Measurements from ENCODE around the gene ACTL7A.
"Not testable (repeated sequence)": the region's sequence is repeated elsewhere in the genome, so short reads cannot be mapped to it uniquely, and the experiment has no call there.

ACTL7A gene

GRCh38 chr9:108882052-108882888, 20.2 kb downstream of the ACTL7A start:
- DNase-seq: no peak

- no peak for DNase-seq
Measured at GRCh38 chr9:108883085-108883484, 21.0 kb downstream of the ACTL7A start.

GRCh38 chr9:108884701-108885100, 22.6 kb downstream of the ACTL7A start:
- DNase-seq: no peak

GRCh38 chr9:108885643-108886348, 23.7 kb downstream of the ACTL7A start:
- DNase-seq: no peak

- DNase-seq: not testable (repeated sequence)
Measured at GRCh38 chr9:108886594-108887271, 24.7 kb downstream of the ACTL7A start.

- no peak for DNase-seq
Measured at GRCh38 chr9:108889649-108890067, 27.6 kb downstream of the ACTL7A start.

- no peak for DNase-seq
Measured at GRCh38 chr9:108894225-108894997, 32.3 kb downstream of the ACTL7A start.

GRCh38 chr9:108897324-108898096, 35.4 kb downstream of the ACTL7A start:
- DNase-seq: no peak

- not testable (repeated sequence) for DNase-seq
Measured at GRCh38 chr9:108899023-108899695, 37.1 kb downstream of the ACTL7A start.

GRCh38 chr9:108900176-108900575, 38.1 kb downstream of the ACTL7A start:
- no peak for DNase-seq

GRCh38 chr9:108903420-108904103, 41.5 kb downstream of the ACTL7A start:
- no peak for DNase-seq

GRCh38 chr9:108904161-108904560, 42.1 kb downstream of the ACTL7A start:
- DNase-seq: no peak

- DNase-seq: no peak
Measured at GRCh38 chr9:108905494-108905893, 43.4 kb downstream of the ACTL7A start.

- no peak for DNase-seq
Measured at GRCh38 chr9:108910402-108910801, 48.3 kb downstream of the ACTL7A start.

GRCh38 chr9:108910914-108911313, 48.8 kb downstream of the ACTL7A start:
- DNase-seq: no peak

- no peak for DNase-seq
Measured at GRCh38 chr9:108911820-108912219, 49.8 kb downstream of the ACTL7A start.
